ENCODE data around the gene MMP1.
"Not testable (repeated sequence)": the region's sequence is repeated elsewhere in the genome, so short reads cannot be mapped to it uniquely, and the experiment has no call there.

Gene MMP1

DNA sequence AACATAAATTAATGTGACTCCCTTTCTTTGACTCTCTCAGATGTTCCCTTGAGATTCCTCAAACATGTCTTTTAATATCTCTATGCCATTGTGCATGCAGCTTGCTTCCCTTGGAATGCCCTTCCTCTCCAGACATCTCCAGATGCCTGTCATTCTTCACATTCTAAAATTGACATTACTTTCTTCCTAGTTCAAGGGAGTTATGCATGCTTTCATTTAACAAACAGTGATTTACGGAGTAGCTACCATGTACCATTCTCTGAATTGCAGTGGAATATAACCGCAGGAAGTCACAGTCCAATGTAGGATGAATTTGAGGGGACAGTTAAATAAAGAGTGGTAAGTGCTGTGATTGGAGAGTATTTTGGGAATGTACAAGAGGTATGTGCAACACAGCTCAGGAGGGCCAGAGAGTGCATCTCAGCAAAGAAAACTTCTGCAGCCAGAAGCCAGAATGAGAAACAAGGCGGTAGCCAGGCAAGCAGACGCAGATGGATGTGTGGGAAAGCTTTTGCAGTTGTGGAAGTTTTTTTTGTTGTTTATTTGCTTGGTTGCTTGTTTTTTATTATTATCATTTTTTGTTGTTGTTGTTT is 36.2 kb downstream of the MMP1 start:
- no peak for DNase-seq (ENCODE audit: low read depth, low spot score)

DNA sequence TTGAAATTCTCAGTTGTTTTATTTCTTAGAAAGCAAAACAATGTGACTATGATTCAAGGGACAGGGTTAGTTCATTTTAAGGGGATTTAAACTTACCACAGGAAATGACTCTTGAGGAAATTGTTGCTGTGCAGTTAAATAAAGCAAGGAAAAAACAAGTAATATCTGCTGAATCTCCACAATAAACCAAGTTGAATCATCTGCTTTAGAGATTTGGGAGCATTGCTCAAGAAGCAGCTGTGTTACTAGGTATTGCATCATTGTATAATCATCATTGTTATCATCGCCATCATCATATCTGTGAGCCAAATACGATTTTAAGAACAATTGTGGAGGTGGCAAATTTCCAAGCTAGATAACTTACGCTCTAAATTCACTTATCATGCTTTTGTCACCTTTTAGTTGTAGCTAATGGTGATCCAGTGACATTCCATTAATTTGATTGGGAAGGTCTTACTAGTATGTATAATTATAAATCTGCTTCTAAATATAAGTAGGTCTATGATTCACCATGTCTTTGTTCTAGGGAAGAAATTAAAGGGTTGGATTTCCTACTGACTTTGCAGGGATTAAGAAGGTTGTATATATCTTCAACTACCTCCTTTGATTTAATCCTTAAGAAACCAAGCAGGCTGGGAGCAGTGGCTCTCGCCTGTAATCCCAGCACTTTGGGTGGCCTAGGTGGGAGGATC is 37.5 kb downstream of the MMP1 start:
- no peak for DNase-seq (ENCODE audit: low read depth, low spot score)

DNA sequence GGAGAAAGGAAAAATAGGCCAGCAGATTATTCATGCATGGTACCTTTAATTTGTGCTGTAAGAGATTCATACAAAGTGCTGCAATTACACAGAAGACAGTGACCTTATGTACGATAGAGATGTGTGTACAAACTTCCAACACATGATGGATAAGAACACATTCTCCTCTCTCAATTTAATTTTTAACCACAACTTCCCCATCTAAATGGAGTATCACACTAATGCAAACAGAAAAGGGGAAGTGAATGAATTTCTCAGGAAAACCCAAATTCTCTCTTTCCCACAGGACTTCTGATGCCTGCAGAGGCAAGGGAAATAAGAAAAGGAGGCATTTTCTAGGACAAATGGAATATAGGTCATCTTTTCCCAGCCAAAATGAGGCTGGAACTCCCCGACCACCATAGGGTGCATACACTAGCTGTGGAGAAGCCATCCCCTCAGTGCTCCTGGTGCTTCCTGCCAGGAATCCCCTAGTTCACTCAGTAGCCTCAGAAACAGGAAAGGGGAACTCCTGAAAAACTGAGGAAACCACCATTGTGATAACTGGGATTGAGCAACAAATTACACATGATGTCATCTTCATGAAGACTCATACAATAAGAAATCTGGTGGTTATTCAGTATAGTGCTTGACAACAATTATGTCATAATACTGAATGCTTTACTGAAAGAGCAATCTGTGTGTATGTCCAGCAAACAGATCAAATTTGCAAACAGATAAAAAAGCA is 40.0 kb downstream of the MMP1 start:
- no peak for DNase-seq (ENCODE audit: low read depth, low spot score)

DNA sequence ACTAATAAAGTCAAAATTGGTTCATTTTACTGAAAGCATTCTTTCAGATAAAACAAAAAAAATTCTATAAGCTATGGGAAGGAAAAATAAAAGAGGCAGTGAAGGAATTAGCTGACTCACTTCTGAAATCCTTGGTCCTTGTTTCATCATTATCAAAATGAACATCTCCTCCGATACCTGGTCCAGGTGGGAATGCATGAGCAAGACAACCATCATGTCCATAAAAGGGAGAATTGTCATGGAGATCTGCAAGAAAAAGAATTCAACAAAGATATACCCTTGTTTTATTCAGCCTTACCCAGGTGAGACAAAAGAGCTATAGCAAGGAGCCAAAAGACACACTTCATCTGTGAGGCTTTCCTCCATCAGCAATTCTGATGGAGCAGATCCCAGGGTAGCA is 44.7 kb downstream of the MMP1 start:
- no peak for DNase-seq (ENCODE audit: low read depth, low spot score)

DNA sequence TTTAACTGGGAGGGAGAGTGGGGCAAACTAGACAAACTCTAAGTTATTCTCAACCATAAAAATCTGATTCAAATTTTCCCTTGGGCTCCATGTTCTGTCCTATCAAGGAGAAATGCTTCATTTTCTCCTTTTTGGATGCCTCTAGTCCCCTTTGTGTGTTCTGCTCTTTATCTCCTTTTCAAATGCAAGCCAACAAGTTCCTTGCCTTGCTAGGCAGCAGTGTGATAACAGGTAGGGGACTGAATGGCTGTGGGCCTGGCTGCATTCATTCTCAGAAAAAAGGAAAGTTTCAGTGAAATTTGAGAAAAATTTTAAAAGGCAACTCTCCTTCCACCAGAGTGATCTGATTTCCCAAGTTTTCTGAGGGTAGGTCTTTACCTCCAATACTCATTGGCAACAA is 46.3 kb downstream of the MMP1 start:
- no peak for DNase-seq (ENCODE audit: low read depth, low spot score)

DNA sequence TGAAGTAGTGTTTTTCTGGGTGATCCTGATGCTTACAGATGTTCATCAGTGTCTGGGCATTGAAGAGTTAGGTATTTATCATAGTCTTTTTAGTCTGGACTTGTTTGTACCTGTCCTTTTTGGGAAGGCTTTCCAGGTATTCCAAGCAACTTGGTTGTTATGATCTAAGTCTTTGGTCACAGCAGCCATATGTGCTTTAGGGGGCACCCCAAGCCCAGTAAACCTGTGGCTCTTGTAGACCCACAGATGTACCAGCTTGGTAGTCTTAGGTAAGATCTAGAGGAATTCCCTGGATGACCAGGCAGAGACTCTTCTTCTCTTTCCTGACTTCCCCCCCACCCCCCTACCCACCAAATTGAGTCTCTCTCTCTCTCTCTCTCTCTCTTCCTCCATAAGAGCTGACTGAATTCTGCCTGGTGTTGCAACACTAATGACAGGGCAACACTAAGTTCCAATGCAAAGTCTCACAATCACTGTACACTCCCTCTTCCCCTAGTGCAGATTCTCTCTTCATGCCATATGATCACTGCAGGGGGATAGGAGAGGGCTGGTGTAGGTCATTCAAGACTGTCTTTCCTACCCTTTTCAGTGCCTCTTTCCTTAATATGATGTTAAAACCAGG is 48.7 kb downstream of the MMP1 start:
- DNase-seq (ENCODE audit: low read depth, low spot score): no peak

DNA sequence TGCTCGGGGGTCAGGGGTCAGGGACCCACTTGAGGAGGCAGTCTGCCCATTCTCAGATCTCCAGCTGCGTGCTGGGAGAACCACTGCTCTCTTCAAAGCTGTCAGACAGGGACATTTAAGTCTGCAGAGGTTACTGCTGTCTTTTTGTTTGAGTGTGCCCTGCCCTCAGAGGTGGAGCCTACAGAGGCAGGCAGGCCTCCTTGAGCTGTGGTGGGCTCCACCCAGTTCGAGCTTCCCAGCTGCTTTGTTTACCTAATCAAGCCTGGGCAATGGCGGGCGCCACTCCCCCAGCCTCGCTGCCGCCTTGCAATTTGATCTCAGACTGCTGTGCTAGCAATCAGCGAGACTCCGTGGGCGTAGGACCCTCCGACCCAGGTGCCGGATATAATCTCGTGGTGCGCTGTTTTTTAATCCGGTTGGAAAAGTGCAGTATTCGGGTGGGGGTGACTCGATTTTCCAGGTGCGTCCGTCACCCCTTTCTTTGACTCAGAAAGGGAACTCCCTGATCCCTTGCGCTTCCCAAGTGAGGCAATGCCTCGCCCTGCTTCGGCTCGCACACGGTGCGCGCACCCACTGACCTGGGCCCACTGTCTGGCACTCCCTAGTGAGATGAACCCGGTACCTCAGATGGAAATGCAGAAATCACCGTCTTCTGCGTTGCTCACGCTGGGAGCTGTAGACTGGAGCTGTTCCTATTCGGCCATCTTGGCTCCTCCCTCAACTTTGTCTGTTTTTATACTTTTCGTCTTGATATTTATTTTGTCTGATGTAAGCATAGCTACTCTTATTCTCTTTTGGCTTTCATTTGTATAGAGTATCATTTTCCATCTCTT is 51.0 kb downstream of the MMP1 start:
- DNase-seq (ENCODE audit: low read depth, low spot score): not testable (repeated sequence)
